GM12878 (cell line): ENCODE results near the gene OCA2. TPM values are rescaled to one million over a fixed set of nuclear protein-coding genes. Genes with fewer than 3 reads are reported as not detected.

Source experiments
- ATAC-seq: fragments of 200-7000 bp; cut with Tn5 transposase; 3 replicates; pipeline ENCODE4 v1.9.1; 2020; ENCODE audit warnings: mild to moderate bottlenecking, moderate library complexity
- BruUV-seq: library from RNA; stranded (reverse); fragments of 400-500 nt; replicated peaks from 2 replicates; lab custom pipeline; 2021; lab: Mats Ljungman, UMichigan
- CTCF ChIA-PET: fragments of 300-600 bp; sonication (Branson Sonifier 250); formaldehyde crosslinking; extraction: SDS; loops from one replicate; lab custom pipeline; 2021; ENCODE audit warnings: inconsistent platforms; lab: Yijun Ruan, JAX
- POLR2A ChIA-PET: fragments of 350-600 bp; formaldehyde crosslinking; extraction: SDS; loops from one replicate; lab custom pipeline; 2021; ENCODE audit warnings: inconsistent platforms; lab: Charles Lee
- RAD21 ChIA-PET: fragments of 300-600 bp; sonication (Branson Sonifier 250); formaldehyde crosslinking; loops from one replicate; lab custom pipeline; 2023; ENCODE audit warnings: antibody characterized with exemption; ENCODE audit not compliant: unreplicated experiment; lab: Charles Lee
- SMC1A ChIA-PET: fragments of 300-600 bp; sonication (Branson Sonifier 250); formaldehyde crosslinking; loops from one replicate; lab custom pipeline; 2023; ENCODE audit not compliant: unreplicated experiment, uncharacterized antibody; lab: Charles Lee
- DNase-seq: peaks from one replicate; pipeline ENCODE4 v3.0.0-alpha.2; 2011; ENCODE audit warnings: low read depth, low spot score
- FAIRE-seq: peaks from 3 replicates; lab custom pipeline; 2011; peaks lifted over from hg19 to GRCh38; lab: Jason Lieb, UNC
- H2AFZ ChIP-seq: 2 replicates; pipeline ENCODE4 v1.6.0; 2011; ENCODE audit warnings: low read depth, low read length, control low read depth; ENCODE audit not compliant: control insufficient read depth
- H3K27ac ChIP-seq: 2 replicates; pipeline ENCODE4 v1.5.1; 2011; ENCODE audit warnings: control low read depth; ENCODE audit not compliant: control insufficient read depth, insufficient read depth
- H3K27me3 ChIP-seq, 2 experiments: replicated peaks in 1 of 2; 2 replicates each; pipeline versions ENCODE4 v1.6.0 to v1.6.1; 2011; ENCODE audit warnings: low read length in 1 of 2; ENCODE audit not compliant: control insufficient read depth in 2 of 2, insufficient read depth in 2 of 2
- H3K36me3 ChIP-seq, 2 experiments: 2 replicates each; pipeline ENCODE4 v1.5.1; 2011; ENCODE audit warnings: low read length in 1 of 2; ENCODE audit not compliant: control insufficient read depth in 2 of 2, insufficient read depth in 2 of 2
- H3K4me1 ChIP-seq: 2 replicates; pipeline ENCODE4 v1.6.1; 2011; ENCODE audit warnings: mild to moderate bottlenecking, low read length, moderate library complexity, mixed read lengths; ENCODE audit not compliant: control insufficient read depth, insufficient read depth
- H3K4me2 ChIP-seq: 2 replicates; pipeline ENCODE4 v1.6.0; 2011; ENCODE audit warnings: control low read depth; ENCODE audit not compliant: control insufficient read depth, insufficient read depth
- H3K4me3 ChIP-seq: fragments of 200-600 bp; sonication (generic); 2 replicates; pipeline ENCODE4 v1.5.1; 2016
- H3K79me2 ChIP-seq: 2 replicates; pipeline ENCODE4 v1.6.0; 2011; ENCODE audit warnings: low read length; ENCODE audit not compliant: control insufficient read depth, insufficient read depth
- H3K9ac ChIP-seq: 2 replicates; pipeline ENCODE4 v1.8.0; 2011; ENCODE audit warnings: low read length, control low read depth, mixed read lengths; ENCODE audit not compliant: control insufficient read depth, insufficient read depth
- H3K9me3 ChIP-seq: replicated peaks from 3 replicates; pipeline ENCODE4 v1.5.1; 2011; ENCODE audit warnings: mild to moderate bottlenecking, low read length; ENCODE audit not compliant: control insufficient read depth, insufficient read depth
- H4K20me1 ChIP-seq: 2 replicates; pipeline ENCODE4 v1.6.0; 2011; ENCODE audit not compliant: control insufficient read depth, insufficient read depth
- BHLHE40 ChIP-seq, 2 experiments: fragments of 450-650 bp in 1 of 2; IDR thresholded peaks; 2 replicates each; pipeline ENCODE4 v1.6.1; 2011 to 2017; ENCODE audit warnings: low read depth in 2 of 2, borderline replicate concordance in 1 of 2, improper control_type of control experiment in 1 of 2, low read length in 1 of 2, mild to moderate bottlenecking in 1 of 2
- ESRRA ChIP-seq: IDR thresholded peaks from 2 replicates; pipeline ENCODE4 v1.6.1; 2012; ENCODE audit warnings: mild to moderate bottlenecking, low read length, improper control_type of control experiment
- MTA3 ChIP-seq: IDR thresholded peaks from 2 replicates; pipeline ENCODE4 v1.6.1; 2012; ENCODE audit warnings: low read length, inconsistent platforms, borderline replicate concordance
- POLR2A ChIP-seq: IDR thresholded peaks from 2 replicates; pipeline ENCODE4 v1.6.1; 2011; ENCODE audit warnings: low read depth, mild to moderate bottlenecking, low read length
- POLR2AphosphoS5 ChIP-seq: IDR thresholded peaks from 2 replicates; pipeline ENCODE4 v1.6.1; 2011; ENCODE audit warnings: mild to moderate bottlenecking, low read length, inconsistent platforms
- SPI1 ChIP-seq: IDR thresholded peaks from 2 replicates; pipeline ENCODE4 v1.6.1; 2011; ENCODE audit warnings: low read depth, mild to moderate bottlenecking, low read length, moderate library complexity, borderline replicate concordance; ENCODE audit not compliant: insufficient read depth
- SREBF2 ChIP-seq: IDR thresholded peaks from 2 replicates; pipeline ENCODE4 v1.6.1; 2012; ENCODE audit warnings: mild to moderate bottlenecking, low read length
- YY1 ChIP-seq: IDR thresholded peaks from 2 replicates; pipeline ENCODE4 v1.6.1; 2011; ENCODE audit warnings: low read depth, mild to moderate bottlenecking, low read length
- in situ Hi-C: fragments of 300-500 bp; cut with MboI; formaldehyde crosslinking; loops from 9 replicates; pipeline ENCODE4 v1.14.3; 2018; ENCODE audit warnings: mixed read lengths
- intact Hi-C: fragments of 100-400 bp; cut with micrococcal nuclease; formaldehyde crosslinking; loops from one replicate; pipeline ENCODE4 v1.14.2; 2022; ENCODE audit not compliant: unreplicated experiment
- polyA plus RNA-seq, 11 experiments: library from polyadenylated mRNA; depleted of rRNA in 4 of 11; unstranded in 6 of 11; stranded (reverse) in 5 of 11; fragments of >200 nt; fragmentation: Nextera tagmentation in 4 of 11; fragmentation: Illumina TruSeq in 1 of 11; extraction: Ambion mirVana in 4 of 11; extraction: Trizol in 1 of 11; gene quantifications; 1 replicate in 1 of 11; 2 replicates in 10 of 11; pipeline versions ENCODE4 v1.2.1 to v1.2.3, GENCODE V29; 2011 to 2016; ENCODE audit warnings: inconsistent platforms in 2 of 11, missing spikeins in 2 of 11, low read depth in 1 of 11
- total RNA-seq, 4 experiments: library from RNA; depleted of rRNA in 3 of 4; stranded (reverse); fragments of >200 nt in 3 of 4; fragmentation: Illumina TruSeq in 1 of 4; extraction: Trizol in 1 of 4; gene quantifications; 2 replicates each; pipeline versions ENCODE4 v1.2.1 to v1.2.3, GENCODE V29; 2013 to 2021
- TF ChIP-seq, protein P1 (sequence below): fragments of 450-650 bp; IDR thresholded peaks from 2 replicates; pipeline ENCODE4 v1.6.1; 2017; ENCODE audit warnings: mild to moderate bottlenecking, moderate library complexity

Gene OCA2
- total and polyA plus RNA-seq, 10 of the 15 experiments (the other 5 are each of a cell fraction or from before 2014, with no cell fraction given) = 0.04 to 1.8 TPM; not detected in 8

DNA sequence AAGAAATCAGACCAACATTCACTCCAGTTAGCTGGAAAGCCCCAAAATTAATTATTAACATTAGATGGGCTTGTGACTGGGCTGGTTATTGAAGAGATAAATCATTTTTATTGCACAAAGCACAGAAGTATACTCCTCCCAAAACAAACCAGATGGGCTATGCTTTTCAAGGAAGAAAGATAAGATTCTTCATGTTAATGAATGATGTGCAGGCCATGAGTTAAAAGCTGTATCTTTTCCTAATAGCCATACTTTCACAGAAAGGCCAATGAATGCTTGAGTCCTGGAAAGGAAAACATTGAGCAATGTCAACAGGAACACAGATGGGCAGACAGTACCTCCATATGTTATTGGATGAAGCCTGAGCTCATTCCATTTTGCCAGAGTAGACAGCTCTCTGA, 55.4 kb downstream of the OCA2 start:
- SMC1A ChIA-PET = no interaction called here
- intact Hi-C loops = no loop called here
- Histone ChIP-seq H3K27ac (no peak overlapping the region), H3K9ac (no peak overlapping the region), H3K36me3 (no peaks in the 10 kb centered on the region), H2AFZ (no peak overlapping the region), H3K4me1 (no peaks in the 10 kb centered on the region), H3K4me3 (no peak overlapping the region), H3K27me3 (no peaks in the 10 kb centered on the region), H3K4me2 (no peak overlapping the region), H3K9me3 (no peaks in the 10 kb centered on the region), H4K20me1 (no peaks in the 10 kb centered on the region), H3K79me2 (no peaks in the 10 kb centered on the region)
- no peak for FAIRE-seq
- in situ Hi-C loops = no loop called here
- TF ChIP-seq POLR2A = no peak
- no peak for TF ChIP-seq MTA3
- no peak for TF ChIP-seq SREBF2
- no peak for TF ChIP-seq POLR2AphosphoS5
- no peak for TF ChIP-seq ESRRA
- TF ChIP-seq, protein P1, sequence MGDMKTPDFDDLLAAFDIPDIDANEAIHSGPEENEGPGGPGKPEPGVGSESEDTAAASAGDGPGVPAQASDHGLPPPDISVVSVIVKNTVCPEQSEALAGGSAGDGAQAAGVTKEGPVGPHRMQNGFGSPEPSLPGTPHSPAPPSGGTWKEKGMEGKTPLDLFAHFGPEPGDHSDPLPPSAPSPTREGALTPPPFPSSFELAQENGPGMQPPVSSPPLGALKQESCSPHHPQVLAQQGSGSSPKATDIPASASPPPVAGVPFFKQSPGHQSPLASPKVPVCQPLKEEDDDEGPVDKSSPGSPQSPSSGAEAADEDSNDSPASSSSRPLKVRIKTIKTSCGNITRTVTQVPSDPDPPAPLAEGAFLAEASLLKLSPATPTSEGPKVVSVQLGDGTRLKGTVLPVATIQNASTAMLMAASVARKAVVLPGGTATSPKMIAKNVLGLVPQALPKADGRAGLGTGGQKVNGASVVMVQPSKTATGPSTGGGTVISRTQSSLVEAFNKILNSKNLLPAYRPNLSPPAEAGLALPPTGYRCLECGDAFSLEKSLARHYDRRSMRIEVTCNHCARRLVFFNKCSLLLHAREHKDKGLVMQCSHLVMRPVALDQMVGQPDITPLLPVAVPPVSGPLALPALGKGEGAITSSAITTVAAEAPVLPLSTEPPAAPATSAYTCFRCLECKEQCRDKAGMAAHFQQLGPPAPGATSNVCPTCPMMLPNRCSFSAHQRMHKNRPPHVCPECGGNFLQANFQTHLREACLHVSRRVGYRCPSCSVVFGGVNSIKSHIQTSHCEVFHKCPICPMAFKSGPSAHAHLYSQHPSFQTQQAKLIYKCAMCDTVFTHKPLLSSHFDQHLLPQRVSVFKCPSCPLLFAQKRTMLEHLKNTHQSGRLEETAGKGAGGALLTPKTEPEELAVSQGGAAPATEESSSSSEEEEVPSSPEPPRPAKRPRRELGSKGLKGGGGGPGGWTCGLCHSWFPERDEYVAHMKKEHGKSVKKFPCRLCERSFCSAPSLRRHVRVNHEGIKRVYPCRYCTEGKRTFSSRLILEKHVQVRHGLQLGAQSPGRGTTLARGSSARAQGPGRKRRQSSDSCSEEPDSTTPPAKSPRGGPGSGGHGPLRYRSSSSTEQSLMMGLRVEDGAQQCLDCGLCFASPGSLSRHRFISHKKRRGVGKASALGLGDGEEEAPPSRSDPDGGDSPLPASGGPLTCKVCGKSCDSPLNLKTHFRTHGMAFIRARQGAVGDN = no peak
- TF ChIP-seq SPI1 = no peak
- TF ChIP-seq BHLHE40 (IDR thresholded peaks at IDR 0.05; ENCODE audit: borderline replicate concordance in 1 of 2, low read depth in 2 of 2, low read length in 1 of 2) = no peak
- no peak for TF ChIP-seq YY1
- BruUV-seq = no TSS peak
- ATAC-seq = no peak
- no peak for DNase-seq
- RAD21 ChIA-PET = no interaction called here
- POLR2A ChIA-PET = interaction anchor here (1.1 kb wide), 1 partner anchor 22 kb away, joined by 3 read pairs; no protein-coding TSS in a partner anchor
- CTCF ChIA-PET = no interaction called here
